Measurements from ENCODE around the gene PDCD2.
"Not testable (repeated sequence)": the region's sequence is repeated elsewhere in the genome, so short reads cannot be mapped to it uniquely, and the experiment has no call there.

Gene PDCD2

GRCh38 chr6:170542031-170542719 lies 42.3 kb downstream of the PDCD2 start:
- TF ChIP-seq, protein P1, sequence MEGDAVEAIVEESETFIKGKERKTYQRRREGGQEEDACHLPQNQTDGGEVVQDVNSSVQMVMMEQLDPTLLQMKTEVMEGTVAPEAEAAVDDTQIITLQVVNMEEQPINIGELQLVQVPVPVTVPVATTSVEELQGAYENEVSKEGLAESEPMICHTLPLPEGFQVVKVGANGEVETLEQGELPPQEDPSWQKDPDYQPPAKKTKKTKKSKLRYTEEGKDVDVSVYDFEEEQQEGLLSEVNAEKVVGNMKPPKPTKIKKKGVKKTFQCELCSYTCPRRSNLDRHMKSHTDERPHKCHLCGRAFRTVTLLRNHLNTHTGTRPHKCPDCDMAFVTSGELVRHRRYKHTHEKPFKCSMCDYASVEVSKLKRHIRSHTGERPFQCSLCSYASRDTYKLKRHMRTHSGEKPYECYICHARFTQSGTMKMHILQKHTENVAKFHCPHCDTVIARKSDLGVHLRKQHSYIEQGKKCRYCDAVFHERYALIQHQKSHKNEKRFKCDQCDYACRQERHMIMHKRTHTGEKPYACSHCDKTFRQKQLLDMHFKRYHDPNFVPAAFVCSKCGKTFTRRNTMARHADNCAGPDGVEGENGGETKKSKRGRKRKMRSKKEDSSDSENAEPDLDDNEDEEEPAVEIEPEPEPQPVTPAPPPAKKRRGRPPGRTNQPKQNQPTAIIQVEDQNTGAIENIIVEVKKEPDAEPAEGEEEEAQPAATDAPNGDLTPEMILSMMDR (IDR thresholded peaks at IDR 0.05): no peak
- no peak for TF ChIP-seq ZFX (IDR thresholded peaks at IDR 0.05; ENCODE audit: borderline replicate concordance)
- H3K27ac ChIP-seq: no peak overlapping the region

- TF ChIP-seq ZFX (IDR thresholded peaks at IDR 0.05; ENCODE audit: borderline replicate concordance): no peak
- TF ChIP-seq, protein P1 (IDR thresholded peaks at IDR 0.05): no peak
- H3K27ac ChIP-seq: no peak overlapping the region
Observed at GRCh38 chr6:170537329-170537728, 47.1 kb downstream of the PDCD2 start.

- TF ChIP-seq, protein P1 (IDR thresholded peaks at IDR 0.05): no peak
- TF ChIP-seq ZFX (IDR thresholded peaks at IDR 0.05; ENCODE audit: borderline replicate concordance): no peak
- H3K27ac ChIP-seq: no peak overlapping the region
Observed at GRCh38 chr6:170536671-170537070, 47.8 kb downstream of the PDCD2 start.

GRCh38 chr6:170535004-170535403 lies 49.4 kb downstream of the PDCD2 start:
- no peak overlapping the region for H3K27ac ChIP-seq
- TF ChIP-seq, protein P1 (IDR thresholded peaks at IDR 0.05): no peak
- TF ChIP-seq ZFX (IDR thresholded peaks at IDR 0.05; ENCODE audit: borderline replicate concordance): no peak

- TF ChIP-seq ZFX (IDR thresholded peaks at IDR 0.05; ENCODE audit: borderline replicate concordance): no peak
- TF ChIP-seq, protein P1 (IDR thresholded peaks at IDR 0.05): no peak
- no peak overlapping the region for H3K27ac ChIP-seq
Observed at GRCh38 chr6:170533792-170534191, 50.6 kb downstream of the PDCD2 start.

DNA sequence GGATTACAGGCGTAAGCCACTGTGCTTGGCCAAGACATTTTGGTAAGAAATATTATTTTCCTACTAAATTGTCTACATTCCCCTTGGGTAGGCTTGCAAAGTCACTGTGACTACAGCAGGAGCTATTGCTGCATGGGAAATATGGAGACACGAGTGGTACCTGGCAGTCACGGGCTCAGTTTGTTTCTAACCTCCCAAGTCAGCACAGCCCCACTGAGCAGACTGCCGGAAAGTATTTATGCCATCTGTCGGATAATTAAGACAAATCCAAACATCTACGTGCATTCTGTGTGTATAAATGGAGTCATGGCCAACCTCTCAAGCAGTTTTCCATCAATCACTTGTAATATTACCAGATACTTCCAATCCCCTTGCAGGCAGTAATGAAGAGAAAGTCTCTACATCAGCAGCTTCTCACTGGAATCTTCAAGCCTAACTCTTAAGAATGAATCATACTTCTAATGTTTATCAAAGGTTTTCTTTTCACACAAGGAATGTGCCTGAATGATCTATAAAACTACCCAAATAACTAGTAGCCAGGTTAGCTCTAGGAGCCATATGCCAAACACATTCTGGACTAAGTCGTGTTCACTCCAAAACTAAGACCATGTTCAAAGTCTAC lies 51.5 kb downstream of the PDCD2 start:
- TF ChIP-seq, protein P1 (IDR thresholded peaks at IDR 0.05): no peak
- TF ChIP-seq ZFX (IDR thresholded peaks at IDR 0.05; ENCODE audit: borderline replicate concordance): no peak
- no peak overlapping the region for H3K27ac ChIP-seq

DNA sequence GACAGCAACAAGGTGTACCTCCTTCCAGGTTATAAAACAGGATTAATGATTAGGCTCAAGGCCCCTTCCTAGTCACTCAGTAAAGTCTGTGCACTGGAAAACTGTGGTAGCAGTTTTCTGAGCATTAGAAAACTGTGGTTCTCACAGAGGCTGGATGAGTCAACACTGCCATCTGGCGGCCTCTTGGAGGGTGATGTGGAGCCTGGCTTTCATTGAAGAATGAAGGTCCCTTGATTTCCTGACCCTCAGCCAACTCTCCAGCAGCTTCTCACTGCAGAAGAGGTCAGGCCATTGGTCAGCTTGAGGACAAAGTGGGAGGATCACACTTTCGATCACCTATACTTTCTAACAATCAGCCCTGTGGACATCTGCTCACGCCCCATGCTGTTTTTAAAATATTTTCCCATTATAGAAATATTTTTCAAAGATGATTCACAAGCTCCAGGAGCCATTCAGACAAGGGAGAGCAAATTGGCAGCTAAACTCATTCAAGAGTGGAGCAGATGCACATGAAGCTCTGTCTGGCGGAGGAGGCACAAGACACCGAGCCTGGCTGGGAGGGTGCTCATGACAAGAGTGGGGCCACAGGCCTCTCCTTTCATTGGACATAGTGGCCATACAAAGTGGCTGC lies 54.5 kb downstream of the PDCD2 start:
- no peak overlapping the region for H3K27ac ChIP-seq
- no peak for TF ChIP-seq ZFX (IDR thresholded peaks at IDR 0.05; ENCODE audit: borderline replicate concordance)
- TF ChIP-seq, protein P1 (IDR thresholded peaks at IDR 0.05): peak; percentile 90

GRCh38 chr6:170527995-170528394 lies 56.4 kb downstream of the PDCD2 start:
- not testable (repeated sequence) for H3K27ac ChIP-seq
